Sigmoid colon (tissue), 7 donors: Measurements from ENCODE around the gene RPS6KA2. TPM values are rescaled to one million over a fixed set of nuclear protein-coding genes. Genes with fewer than 3 reads are reported as not detected.
A peak's percentile ranks its signal among the peaks of the same experiment; 100 is the strongest.

Source experiments
- DNase-seq: peaks from one replicate; pipeline ENCODE4 v3.0.0-alpha.2; 2019
- H3K27ac ChIP-seq, 4 donors: fragments of 200-600 bp; sonication (generic); one replicate each; pipeline ENCODE4 v1.5.1; 2016 to 2019; ENCODE audit warnings: mild to moderate bottlenecking in 1 of 4
- H3K27me3 ChIP-seq, 3 donors: fragments of 200-600 bp; sonication (generic); one replicate each; pipeline ENCODE4 v1.5.1; 2019; ENCODE audit warnings: mild to moderate bottlenecking in 1 of 3
- H3K36me3 ChIP-seq, 4 donors: fragments of 200-600 bp; sonication (generic); one replicate each; pipeline ENCODE4 v1.5.1; 2016 to 2019
- H3K4me1 ChIP-seq, 4 donors: fragments of 200-600 bp; sonication (generic); one replicate each; pipeline ENCODE4 v1.5.1; 2017 to 2019
- H3K4me3 ChIP-seq, 4 donors: fragments of 200-600 bp; sonication (generic); one replicate each; pipeline ENCODE4 v1.5.1; 2017 to 2019; ENCODE audit warnings: mild to moderate bottlenecking in 2 of 4, moderate library complexity in 1 of 4
- H3K9me3 ChIP-seq, 4 donors: fragments of 200-600 bp in 3 of 4; sonication (generic) in 3 of 4; one replicate each; pipeline versions ENCODE4 v1.5.1 to v1.6.1; 2013 to 2019
- CTCF ChIP-seq, 4 experiments: fragments of 450-650 bp in 3 of 4; fragments of 200-600 bp in 1 of 4; IDR thresholded peaks; one replicate each; pipeline ENCODE4 v1.5.1; 2016 to 2019; ENCODE audit warnings: antibody characterized with exemption in 4 of 4, mild to moderate bottlenecking in 3 of 4, moderate library complexity in 2 of 4
- EP300 ChIP-seq, 4 donors: sonication (generic); formaldehyde crosslinking; IDR thresholded peaks; one replicate each; pipeline ENCODE4 v1.6.1; 2017; ENCODE audit warnings: antibody characterized with exemption in 4 of 4
- POLR2A ChIP-seq, 2 donors: fragments of 450-650 bp; IDR thresholded peaks; one replicate each; pipeline ENCODE4 v1.6.1; 2016; ENCODE audit warnings: antibody characterized with exemption in 2 of 2, mild to moderate bottlenecking in 2 of 2, moderate library complexity in 2 of 2
- POLR2AphosphoS5 ChIP-seq, 4 donors: sonication (generic); formaldehyde crosslinking; IDR thresholded peaks; one replicate each; pipeline ENCODE4 v1.6.1; 2017; ENCODE audit warnings: antibody characterized with exemption in 4 of 4
- WGBS, 2 donors: extraction: QIAGEN DNeasy Blood & Tissue Kit; methylation state at CpG; one replicate each; pipeline ENCODE4 v1.1.7; 2013; 5-methylcytosine and 5-hydroxymethylcytosine counted together
- intact Hi-C: fragments of 100-400 bp; cut with DNase I; formaldehyde crosslinking; loops from one replicate; pipeline ENCODE4 v1.15.1; 2023
- polyA plus RNA-seq, 3 donors: library from polyadenylated mRNA; stranded (reverse); fragments of 200-250 nt; gene quantifications; one replicate each; pipeline ENCODE4 v1.2.3, GENCODE V29; 2013
- total RNA-seq, 4 donors: library from RNA; depleted of rRNA; stranded (reverse); fragments of >200 nt; gene quantifications; one replicate each; pipeline ENCODE4 v1.1.0, GENCODE V29; 2016
- donor health status: healthy with polysubstance abuse.
- donor health status: Bipolar disorder and iron deficiency.
- donor health status: healthy.

RPS6KA2 gene
- total and polyA plus RNA-seq, 7 donors: 6.5 to 44.7 (median 27.8) TPM

- H3K36me3 ChIP-seq: no peaks in the 10 kb centered on the region
- WGBS, 2 donors: 96 to 98% methylated on average over 9 of the region's 9 CpGs
- no peak for TF ChIP-seq POLR2A (IDR thresholded peaks at IDR 0.05)
- H3K27ac ChIP-seq: peak overlapping the region in 1 of 4 donors; percentile 73
- H3K27me3 ChIP-seq: no peaks in the 10 kb centered on the region
- H3K9me3 ChIP-seq: no peaks in the 10 kb centered on the region
- peaks cover 0 to 32% (median 14%) of the 10 kb centered on the region in 4 donors for H3K4me1 ChIP-seq
- DNase-seq: no peak
- H3K4me3 ChIP-seq: no peak overlapping the region
- intact Hi-C loops: no loop called here
These were observed 64.3 kb downstream of the RPS6KA2 start for GRCh38 chr6:166562726-166563125.

GRCh38 chr6:166561771-166562359 is 65.2 kb downstream of the RPS6KA2 start:
- WGBS, 2 donors: 73 to 81% methylated on average over 10 of the region's 10 CpGs
- Histone ChIP-seq H3K4me1 (peaks cover 0 to 37% (median 18%) of the 10 kb centered on the region in 4 donors), H3K4me3 (no peak overlapping the region), H3K27ac (peak overlapping the region in 2 of 4 donors; percentile 67 to 73), H3K27me3 (no peaks in the 10 kb centered on the region), H3K9me3 (no peaks in the 10 kb centered on the region), H3K36me3 (no peaks in the 10 kb centered on the region)
- intact Hi-C loops: no loop called here
- no peak for DNase-seq
- no peak for TF ChIP-seq POLR2A (IDR thresholded peaks at IDR 0.05)
- no peak for TF ChIP-seq CTCF (IDR thresholded peaks at IDR 0.05)
- TF ChIP-seq EP300 (IDR thresholded peaks at IDR 0.05): peak in 2 of 4 donors; percentile 20 to 28
- peak in 2 of 4 donors; percentile 29 to 74 for TF ChIP-seq POLR2AphosphoS5 (IDR thresholded peaks at IDR 0.05)

- TF ChIP-seq EP300 (IDR thresholded peaks at IDR 0.05): no peak
- TF ChIP-seq CTCF (IDR thresholded peaks at IDR 0.05): no peak
- TF ChIP-seq POLR2A (IDR thresholded peaks at IDR 0.05): no peak
- no peak for TF ChIP-seq POLR2AphosphoS5 (IDR thresholded peaks at IDR 0.05)
- intact Hi-C loops: no loop called here
- Histone ChIP-seq H3K27me3 (no peaks in the 10 kb centered on the region), H3K9me3 (no peaks in the 10 kb centered on the region), H3K4me3 (no peak overlapping the region), H3K27ac (no peak overlapping the region), H3K4me1 (peaks cover 0 to 43% (median 25%) of the 10 kb centered on the region in 4 donors), H3K36me3 (no peaks in the 10 kb centered on the region)
- WGBS, 2 donors: 97 to 98% methylated on average over 3 of the region's 3 CpGs
- DNase-seq: no peak
These were observed 66.8 kb downstream of the RPS6KA2 start for GRCh38 chr6:166560222-166560621.

GRCh38 chr6:166559662-166560061 is 67.4 kb downstream of the RPS6KA2 start:
- 97 to 99% methylated on average over 1 of the region's 1 CpG for WGBS, 2 donors
- Histone ChIP-seq H3K4me3 (no peak overlapping the region), H3K27ac (no peak overlapping the region), H3K9me3 (no peaks in the 10 kb centered on the region), H3K27me3 (no peaks in the 10 kb centered on the region), H3K4me1 (peaks cover 0 to 45% (median 26%) of the 10 kb centered on the region in 4 donors), H3K36me3 (no peaks in the 10 kb centered on the region)
- intact Hi-C loops: loop anchor here (5.0 kb wide), 2 partner anchors 38 to 92 kb away; no protein-coding TSS in a partner anchor
- DNase-seq: no peak
- TF ChIP-seq EP300 (IDR thresholded peaks at IDR 0.05) (no peak), POLR2A (IDR thresholded peaks at IDR 0.05) (no peak), CTCF (IDR thresholded peaks at IDR 0.05) (no peak), POLR2AphosphoS5 (IDR thresholded peaks at IDR 0.05) (no peak)

GRCh38 chr6:166559211-166559610 is 67.8 kb downstream of the RPS6KA2 start:
- no peak overlapping the region for H3K4me3 ChIP-seq
- H3K27me3 ChIP-seq: no peaks in the 10 kb centered on the region
- no peak for DNase-seq
- H3K9me3 ChIP-seq: no peaks in the 10 kb centered on the region
- no peak for TF ChIP-seq POLR2A (IDR thresholded peaks at IDR 0.05)
- no peak for TF ChIP-seq POLR2AphosphoS5 (IDR thresholded peaks at IDR 0.05)
- 90 to 94% methylated on average over 5 of the region's 5 CpGs for WGBS, 2 donors
- H3K27ac ChIP-seq: no peak overlapping the region
- intact Hi-C loops: loop anchor here (5.0 kb wide), 2 partner anchors 38 to 92 kb away; no protein-coding TSS in a partner anchor
- H3K4me1 ChIP-seq: peaks cover 0 to 49% (median 30%) of the 10 kb centered on the region in 4 donors
- H3K36me3 ChIP-seq: no peaks in the 10 kb centered on the region
